Skeletal muscle tissue (tissue), 4 donors: ENCODE data around the gene ARHGEF7. TPM values are rescaled to one million over a fixed set of nuclear protein-coding genes. Genes with fewer than 3 reads are reported as not detected.

Experiments used
- H3K27ac ChIP-seq: one replicate; pipeline ENCODE4 v1.7.0; 2013; ENCODE audit warnings: mild to moderate bottlenecking, low read depth, low read length, inconsistent platforms
- H3K27me3 ChIP-seq, 3 donors: one replicate each; pipeline ENCODE4 v1.7.0; 2013; ENCODE audit warnings: low read length in 3 of 3; ENCODE audit not compliant: control insufficient read depth in 3 of 3, insufficient read depth in 3 of 3
- H3K36me3 ChIP-seq, 3 donors: one replicate each; pipeline ENCODE4 v1.7.0; 2013; ENCODE audit warnings: low read length in 3 of 3; ENCODE audit not compliant: control insufficient read depth in 3 of 3, insufficient read depth in 3 of 3
- H3K4me1 ChIP-seq, 3 donors: one replicate each; pipeline ENCODE4 v1.7.0; 2013; ENCODE audit warnings: low read length in 3 of 3, mild to moderate bottlenecking in 3 of 3; ENCODE audit not compliant: control insufficient read depth in 3 of 3, insufficient read depth in 3 of 3
- H3K4me3 ChIP-seq, 3 donors: one replicate each; pipeline ENCODE4 v1.7.0; 2013; ENCODE audit warnings: low read length in 3 of 3
- H3K9ac ChIP-seq, 3 donors: one replicate each; pipeline ENCODE4 v1.7.0; 2013; ENCODE audit warnings: low read length in 3 of 3, mild to moderate bottlenecking in 3 of 3, moderate library complexity in 2 of 3, low read depth in 1 of 3
- H3K9me3 ChIP-seq, 3 donors: one replicate each; pipeline ENCODE4 v1.7.0; 2013; ENCODE audit warnings: low read length in 3 of 3; ENCODE audit not compliant: control insufficient read depth in 3 of 3
- total RNA-seq: library from RNA; depleted of rRNA; stranded (reverse); fragments of >200 nt; gene quantifications from one replicate; pipeline ENCODE4 v1.2.3, GENCODE V29; 2014
- donor health status: Osteomylitis.

ARHGEF7 gene
- total RNA-seq, 1 donor from 2014 or later = 99.7 TPM

DNA sequence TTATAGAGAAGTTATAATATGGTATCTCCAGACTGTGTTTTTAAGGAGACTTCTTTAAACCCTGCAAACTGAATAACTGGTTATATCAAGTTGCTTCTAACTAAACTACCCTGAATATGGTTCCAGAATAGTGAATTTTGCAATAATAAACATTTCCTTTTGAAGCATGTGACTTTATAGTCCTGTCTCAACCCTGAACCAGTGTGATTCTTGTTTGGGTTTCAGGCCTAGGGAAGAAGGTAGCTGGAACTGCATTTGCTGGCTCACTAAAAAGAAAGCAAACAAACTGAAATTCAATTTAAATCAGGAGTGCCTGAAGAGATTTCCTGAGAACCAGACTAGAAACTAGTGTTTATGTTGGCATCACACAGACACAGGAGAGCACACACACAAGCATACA is 4.9 kb downstream of the ARHGEF7 start:
- H3K4me1 ChIP-seq = peaks cover 25 to 46% (median 37%) of the 10 kb centered on the region in 3 donors
- no peaks in the 10 kb centered on the region for H3K9me3 ChIP-seq
- peaks cover 0 to 6% (median 0%) of the 10 kb centered on the region in 3 donors for H3K27me3 ChIP-seq
- no peaks in the 10 kb centered on the region for H3K36me3 ChIP-seq
- H3K4me3 ChIP-seq = no peak overlapping the region
- H3K27ac ChIP-seq = no peak overlapping the region
- H3K9ac ChIP-seq = no peak overlapping the region

GRCh38 chr13:111120422-111120821 is 5.3 kb downstream of the ARHGEF7 start:
- Histone ChIP-seq H3K4me3 (peak overlapping the region in 2 of 3 donors; percentile 6 to 10), H3K27me3 (peaks cover 0 to 6% (median 0%) of the 10 kb centered on the region in 3 donors), H3K4me1 (peaks cover 25 to 46% (median 37%) of the 10 kb centered on the region in 3 donors), H3K9me3 (no peaks in the 10 kb centered on the region), H3K27ac (peak overlapping the region; percentile 68), H3K36me3 (no peaks in the 10 kb centered on the region), H3K9ac (peak overlapping the region in 2 of 3 donors; percentile 22 to 64)

- Histone ChIP-seq H3K9ac (peak overlapping the region; percentile 22 to 64 (median 36)), H3K4me1 (peaks cover 24 to 44% (median 37%) of the 10 kb centered on the region in 3 donors), H3K27me3 (peaks cover 0 to 6% (median 0%) of the 10 kb centered on the region in 3 donors), H3K9me3 (no peaks in the 10 kb centered on the region), H3K27ac (peak overlapping the region; percentile 68), H3K36me3 (no peaks in the 10 kb centered on the region), H3K4me3 (peak overlapping the region in 1 of 3 donors; percentile 10)
These were observed 5.8 kb downstream of the ARHGEF7 start for GRCh38 chr13:111120913-111121312.

- H3K9me3 ChIP-seq = no peaks in the 10 kb centered on the region
- peak overlapping the region in 2 of 3 donors; percentile 11 to 64 for H3K9ac ChIP-seq
- H3K27ac ChIP-seq = peak overlapping the region; percentile 68
- H3K27me3 ChIP-seq = peaks cover 0 to 6% (median 0%) of the 10 kb centered on the region in 3 donors
- no peaks in the 10 kb centered on the region for H3K36me3 ChIP-seq
- H3K4me1 ChIP-seq = peaks cover 22 to 40% (median 33%) of the 10 kb centered on the region in 3 donors
- H3K4me3 ChIP-seq = peak overlapping the region in 2 of 3 donors; percentile 35 to 66
These were observed 6.4 kb downstream of the ARHGEF7 start for GRCh38 chr13:111121506-111121905.

DNA sequence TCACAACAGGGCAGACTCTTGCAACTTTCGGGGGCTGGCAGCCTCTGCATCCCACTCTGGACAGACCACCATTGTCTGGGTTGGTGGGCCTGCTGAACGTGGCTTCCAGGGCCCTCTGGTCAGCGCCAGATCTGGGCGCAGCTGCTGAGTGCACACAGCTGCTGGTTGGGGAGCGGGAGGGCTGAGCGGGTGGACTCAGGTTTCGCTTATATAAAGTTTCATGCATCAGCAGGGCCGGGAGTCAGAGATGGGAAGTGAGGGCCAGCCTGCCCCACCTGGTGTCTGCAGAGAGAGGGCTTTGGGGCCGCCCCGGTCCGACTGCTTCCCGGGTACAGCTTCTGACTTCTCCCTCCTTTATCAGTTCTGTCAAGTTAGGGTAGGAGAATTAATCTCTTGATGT is 6.9 kb downstream of the ARHGEF7 start:
- H3K27me3 ChIP-seq = peaks cover 0 to 6% (median 0%) of the 10 kb centered on the region in 3 donors
- H3K4me1 ChIP-seq = peaks cover 22 to 40% (median 33%) of the 10 kb centered on the region in 3 donors
- H3K36me3 ChIP-seq = no peaks in the 10 kb centered on the region
- no peaks in the 10 kb centered on the region for H3K9me3 ChIP-seq
- H3K9ac ChIP-seq = peak overlapping the region; percentile 11 to 64 (median 47)
- peak overlapping the region in 2 of 3 donors; percentile 35 to 66 for H3K4me3 ChIP-seq
- H3K27ac ChIP-seq = peak overlapping the region; percentile 68

- H3K4me1 ChIP-seq = peaks cover 20 to 40% (median 33%) of the 10 kb centered on the region in 3 donors
These were observed 7.5 kb downstream of the ARHGEF7 start for GRCh38 chr13:111122631-111123030.

DNA sequence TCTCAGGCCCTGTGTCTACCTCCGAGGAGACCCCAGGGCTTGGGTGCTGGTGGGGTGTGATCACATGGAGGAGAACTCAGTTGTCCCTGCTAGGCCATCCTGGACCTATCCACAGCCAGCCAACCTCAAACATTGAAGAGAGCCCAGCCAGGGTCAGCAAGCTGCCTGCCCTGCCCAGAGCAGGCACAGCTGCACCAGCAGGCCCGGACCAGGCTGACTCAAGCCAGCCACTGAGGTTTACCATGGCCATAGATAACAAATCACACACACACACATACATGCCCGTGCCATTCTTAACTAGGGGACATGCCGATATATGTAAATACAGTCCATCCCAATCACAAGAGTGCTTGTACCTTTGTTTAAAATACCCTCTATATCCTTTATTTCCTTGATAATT is 8.1 kb downstream of the ARHGEF7 start:
- no peaks in the 10 kb centered on the region for H3K27me3 ChIP-seq
- no peak overlapping the region for H3K4me3 ChIP-seq
- H3K9ac ChIP-seq = no peak overlapping the region
- H3K9me3 ChIP-seq = no peaks in the 10 kb centered on the region
- H3K36me3 ChIP-seq = no peaks in the 10 kb centered on the region
- peaks cover 20 to 37% (median 33%) of the 10 kb centered on the region in 3 donors for H3K4me1 ChIP-seq
- peak overlapping the region; percentile 37 for H3K27ac ChIP-seq

More at GRCh38 chr13:111122631-111123030, 7.5 kb downstream of the ARHGEF7 start:
- Histone ChIP-seq H3K4me3 (peak overlapping the region in 1 of 3 donors; percentile 13), H3K9me3 (no peaks in the 10 kb centered on the region), H3K27me3 (peaks cover 0 to 5% (median 0%) of the 10 kb centered on the region in 3 donors), H3K9ac (no peak overlapping the region), H3K36me3 (no peaks in the 10 kb centered on the region), H3K27ac (peak overlapping the region; percentile 37)

GRCh38 chr13:111123649-111124048 is 8.5 kb downstream of the ARHGEF7 start:
- Histone ChIP-seq H3K27me3 (no peaks in the 10 kb centered on the region), H3K9ac (no peak overlapping the region), H3K9me3 (no peaks in the 10 kb centered on the region), H3K4me3 (no peak overlapping the region), H3K27ac (no peak overlapping the region), H3K36me3 (no peaks in the 10 kb centered on the region), H3K4me1 (peaks cover 20 to 37% (median 33%) of the 10 kb centered on the region in 3 donors)

- Histone ChIP-seq H3K9me3 (no peaks in the 10 kb centered on the region), H3K9ac (no peak overlapping the region), H3K27ac (no peak overlapping the region), H3K4me3 (no peak overlapping the region), H3K27me3 (no peaks in the 10 kb centered on the region), H3K36me3 (no peaks in the 10 kb centered on the region), H3K4me1 (peaks cover 9 to 25% (median 23%) of the 10 kb centered on the region in 3 donors)
These were observed 11.4 kb downstream of the ARHGEF7 start for GRCh38 chr13:111126509-111126908.

GRCh38 chr13:111129465-111130115 is 14.5 kb downstream of the ARHGEF7 start:
- no peak overlapping the region for H3K27ac ChIP-seq
- H3K36me3 ChIP-seq = no peaks in the 10 kb centered on the region
- H3K27me3 ChIP-seq = no peaks in the 10 kb centered on the region
- H3K9me3 ChIP-seq = no peaks in the 10 kb centered on the region
- no peak overlapping the region for H3K4me3 ChIP-seq
- no peak overlapping the region for H3K9ac ChIP-seq
- peaks cover 8 to 10% (median 9%) of the 10 kb centered on the region in 3 donors for H3K4me1 ChIP-seq
